GM19452 (cell line): ENCODE data around the gene FAM161A.
A peak's percentile ranks its signal among the peaks of the same experiment; 100 is the strongest.
"Not testable (repeated sequence)": the region's sequence is repeated elsewhere in the genome, so short reads cannot be mapped to it uniquely, and the experiment has no call there.

ENCODE experiments used
- ATAC-seq: cut with Tn5 transposase; IDR thresholded peaks from one replicate; pipeline ENCODE4 v1.9.1; 2021; ENCODE audit not compliant: unreplicated experiment

The FAM161A gene, protein sequence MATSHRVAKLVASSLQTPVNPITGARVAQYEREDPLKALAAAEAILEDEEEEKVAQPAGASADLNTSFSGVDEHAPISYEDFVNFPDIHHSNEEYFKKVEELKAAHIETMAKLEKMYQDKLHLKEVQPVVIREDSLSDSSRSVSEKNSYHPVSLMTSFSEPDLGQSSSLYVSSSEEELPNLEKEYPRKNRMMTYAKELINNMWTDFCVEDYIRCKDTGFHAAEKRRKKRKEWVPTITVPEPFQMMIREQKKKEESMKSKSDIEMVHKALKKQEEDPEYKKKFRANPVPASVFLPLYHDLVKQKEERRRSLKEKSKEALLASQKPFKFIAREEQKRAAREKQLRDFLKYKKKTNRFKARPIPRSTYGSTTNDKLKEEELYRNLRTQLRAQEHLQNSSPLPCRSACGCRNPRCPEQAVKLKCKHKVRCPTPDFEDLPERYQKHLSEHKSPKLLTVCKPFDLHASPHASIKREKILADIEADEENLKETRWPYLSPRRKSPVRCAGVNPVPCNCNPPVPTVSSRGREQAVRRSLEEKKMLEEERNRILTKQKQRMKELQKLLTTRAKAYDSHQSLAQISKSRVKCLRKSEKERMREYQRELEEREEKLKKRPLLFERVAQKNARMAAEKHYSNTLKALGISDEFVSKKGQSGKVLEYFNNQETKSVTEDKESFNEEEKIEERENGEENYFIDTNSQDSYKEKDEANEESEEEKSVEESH

GRCh38 chr2:61853847-61854563, at the start of gene FAM161A:
Gene FAM161A (minus strand): TSS chr2:61854060. CDS start chr2:61854041, 19 bp downstream.
- peak; percentile 81 for ATAC-seq

GRCh38 chr2:61900281-61900680, 46.4 kb upstream of the FAM161A start:
- ATAC-seq, result no peak

GRCh38 chr2:61898810-61899209, 45.0 kb upstream of the FAM161A start:
- ATAC-seq, result no peak

- ATAC-seq, result peak; percentile 80
Observed at GRCh38 chr2:61888267-61889055, 34.6 kb upstream of the FAM161A start, which contains the start of gene CCT4. Gene CCT4 (minus strand): TSS chr2:61888656. CDS start chr2:61888507, 149 bp downstream.

DNA sequence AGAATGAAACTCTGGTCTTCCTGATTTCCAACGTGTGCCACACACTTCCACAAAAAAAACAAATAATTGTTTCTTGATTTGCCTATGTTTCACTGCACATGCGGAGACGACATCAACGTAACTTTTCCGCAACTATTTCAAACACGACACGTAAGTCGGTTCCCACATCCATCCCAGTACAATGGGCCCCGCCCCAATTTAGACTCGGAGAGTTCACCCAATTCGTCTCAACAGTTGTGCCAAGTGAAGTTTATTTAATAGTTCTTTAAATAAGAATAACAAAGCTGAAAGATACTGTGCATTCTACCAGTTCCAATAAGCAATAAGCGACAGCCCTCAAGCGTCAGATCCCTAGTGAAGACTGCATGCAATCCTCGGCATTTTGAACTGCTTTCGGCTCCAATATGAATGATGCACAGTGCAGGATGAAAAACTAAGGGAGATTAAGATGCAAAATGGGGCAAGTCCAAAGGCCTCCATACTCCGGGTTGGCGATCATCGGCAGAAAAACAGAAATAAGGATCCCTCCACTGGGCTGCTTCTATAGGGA, 33.9 kb upstream of the FAM161A start:
- no peak for ATAC-seq

DNA sequence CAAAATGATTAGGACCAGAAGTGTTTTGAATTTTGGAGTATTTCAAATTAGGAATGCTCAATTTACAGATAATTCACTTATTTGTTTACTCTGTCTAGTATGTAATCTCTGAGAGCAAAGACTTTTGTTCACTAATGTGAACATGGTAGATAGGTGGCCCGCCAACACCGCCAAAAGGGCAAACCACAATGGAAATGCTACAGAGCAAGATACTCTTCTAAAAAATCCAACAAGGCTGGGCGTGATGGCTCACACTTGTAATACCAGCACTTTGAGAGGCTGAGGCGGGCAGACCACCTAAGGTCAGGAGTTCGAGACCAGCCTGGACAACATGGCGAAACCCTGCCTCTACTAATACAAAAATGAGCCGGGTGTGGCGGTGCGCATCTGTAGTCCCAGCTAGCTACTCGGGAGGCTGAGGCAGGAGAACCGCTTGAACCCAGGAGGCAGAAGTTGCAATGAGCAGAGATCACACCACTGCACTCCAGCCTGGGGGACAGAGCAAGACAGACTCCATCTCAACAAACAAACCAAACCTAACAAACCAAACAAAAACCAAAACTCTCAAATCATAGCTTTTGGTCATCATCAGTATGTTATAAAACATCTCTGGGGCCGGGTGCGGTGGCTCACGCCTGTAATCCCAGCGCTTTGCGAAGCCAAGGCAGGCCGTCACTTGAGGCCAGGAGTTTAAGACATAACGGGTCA, 32.2 kb upstream of the FAM161A start:
- ATAC-seq, result no peak

- no peak for ATAC-seq
Observed at GRCh38 chr2:61882850-61883249, 29.0 kb upstream of the FAM161A start.

DNA sequence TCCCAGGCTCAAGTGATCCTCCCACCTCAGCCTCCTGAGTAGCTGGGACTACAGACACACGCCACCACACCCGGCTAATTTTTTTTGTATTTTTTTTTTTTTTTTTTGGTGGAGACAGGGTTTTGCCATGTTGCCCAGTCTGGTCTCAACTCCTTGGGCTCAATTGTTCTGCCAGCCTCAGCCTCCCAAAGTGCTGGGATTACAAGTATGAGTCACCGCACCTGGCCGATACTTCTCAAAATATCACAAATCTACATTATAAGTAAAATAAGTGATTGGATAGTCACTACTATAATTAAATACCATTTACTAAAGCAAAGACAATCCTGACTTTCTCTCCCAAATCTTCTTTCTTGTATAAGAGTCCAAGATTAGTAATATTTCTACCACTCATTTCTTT, 25.5 kb upstream of the FAM161A start:
- ATAC-seq, result not testable (repeated sequence)

DNA sequence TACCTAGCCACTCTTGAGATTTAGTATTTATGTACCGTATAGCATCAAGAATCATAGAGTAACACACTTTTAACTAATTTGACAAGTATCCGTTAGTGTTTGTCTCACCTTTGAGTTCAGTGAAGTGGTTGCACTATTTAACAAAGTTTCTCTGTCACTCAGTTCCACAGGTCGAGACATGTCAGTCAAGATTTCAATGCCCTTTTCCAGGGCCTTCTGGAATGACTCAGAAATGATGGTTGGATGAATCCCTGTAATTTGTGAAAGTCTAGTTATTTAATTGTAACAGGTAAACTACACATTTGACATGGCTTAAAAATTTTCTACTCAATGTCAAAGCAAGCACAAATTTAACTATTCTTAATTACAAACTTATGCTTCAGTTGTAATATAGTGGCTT, 24.9 kb upstream of the FAM161A start:
- no peak for ATAC-seq

DNA sequence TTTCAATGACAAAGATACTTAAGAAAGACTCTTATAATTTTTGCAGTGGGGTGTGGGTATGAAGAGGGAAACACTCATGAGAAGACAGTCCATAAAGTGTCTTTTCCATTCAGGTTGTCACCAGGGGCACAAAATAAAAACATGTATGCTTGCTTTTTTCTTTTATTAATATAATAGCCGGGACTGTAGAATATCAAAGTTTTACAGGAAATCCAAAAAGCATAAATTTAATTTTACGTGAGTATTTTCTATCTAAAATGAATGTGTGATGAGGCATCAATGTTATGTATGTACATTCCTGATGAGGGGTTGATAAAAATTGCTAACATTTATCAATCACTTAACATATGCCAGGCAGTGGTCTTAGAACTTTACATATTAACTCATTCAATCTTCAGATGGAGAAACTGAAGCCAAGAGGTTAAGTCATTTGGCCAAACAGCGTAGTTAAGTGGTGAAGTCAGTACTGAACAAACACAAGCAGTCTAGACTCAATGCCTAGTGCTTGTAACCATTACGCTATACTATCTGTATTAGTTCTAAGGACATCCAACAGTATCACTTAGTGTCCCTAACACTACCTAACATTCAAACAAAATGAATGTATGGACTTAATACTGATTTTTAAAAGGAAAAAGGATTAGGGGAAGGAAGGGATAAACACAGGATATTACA, 23.8 kb upstream of the FAM161A start:
- no peak for ATAC-seq

GRCh38 chr2:61876400-61876799, 22.5 kb upstream of the FAM161A start:
- no peak for ATAC-seq

DNA sequence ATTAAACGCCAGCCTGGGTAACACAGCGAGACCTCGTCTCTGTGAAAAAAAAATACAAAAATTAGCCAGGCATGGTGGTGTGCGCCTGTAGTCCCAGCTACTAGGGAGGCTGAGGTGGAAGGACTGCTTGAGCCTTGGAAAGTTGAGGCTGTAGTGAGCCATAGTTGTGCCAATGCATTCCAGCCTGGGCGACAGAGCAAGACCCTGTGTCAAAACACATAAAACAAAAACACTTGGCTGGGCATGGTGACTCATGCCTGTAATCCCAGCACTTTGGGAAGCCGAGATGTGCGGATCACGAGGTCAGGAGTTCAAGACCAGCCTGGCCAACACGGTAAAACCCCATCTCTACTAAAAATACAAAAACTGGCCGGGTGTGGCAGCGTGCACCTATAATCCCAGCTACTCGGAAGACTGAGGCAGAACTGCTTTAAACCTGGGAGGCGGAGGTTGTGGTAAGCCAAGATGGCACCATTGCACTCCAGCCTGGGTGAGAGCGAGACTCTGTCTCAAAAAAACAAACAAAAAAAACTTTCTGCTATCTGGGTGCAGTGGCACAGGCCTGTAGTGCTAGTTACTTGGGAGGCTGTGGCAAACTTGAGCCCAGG, 12.7 kb upstream of the FAM161A start:
- not testable (repeated sequence) for ATAC-seq

GRCh38 chr2:61862085-61862484, 8.2 kb upstream of the FAM161A start:
- ATAC-seq, result no peak

GRCh38 chr2:61857224-61857623, 3.4 kb upstream of the FAM161A start:
- ATAC-seq, result no peak

DNA sequence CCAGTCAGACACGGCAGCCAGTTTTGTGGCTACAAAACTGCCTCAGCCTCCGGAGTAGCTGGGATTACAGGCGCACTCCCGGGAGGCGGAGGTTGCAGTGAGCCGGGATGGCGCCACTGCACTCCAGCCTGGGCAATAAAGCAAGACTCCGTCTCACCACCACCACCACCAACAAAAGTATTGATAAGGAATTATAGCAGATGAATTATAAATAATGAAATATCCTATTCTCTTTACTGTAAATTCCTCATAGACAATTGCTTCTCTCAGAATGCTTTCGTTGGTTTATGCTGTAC, 1.4 kb upstream of the FAM161A start:
- ATAC-seq, result no peak

DNA sequence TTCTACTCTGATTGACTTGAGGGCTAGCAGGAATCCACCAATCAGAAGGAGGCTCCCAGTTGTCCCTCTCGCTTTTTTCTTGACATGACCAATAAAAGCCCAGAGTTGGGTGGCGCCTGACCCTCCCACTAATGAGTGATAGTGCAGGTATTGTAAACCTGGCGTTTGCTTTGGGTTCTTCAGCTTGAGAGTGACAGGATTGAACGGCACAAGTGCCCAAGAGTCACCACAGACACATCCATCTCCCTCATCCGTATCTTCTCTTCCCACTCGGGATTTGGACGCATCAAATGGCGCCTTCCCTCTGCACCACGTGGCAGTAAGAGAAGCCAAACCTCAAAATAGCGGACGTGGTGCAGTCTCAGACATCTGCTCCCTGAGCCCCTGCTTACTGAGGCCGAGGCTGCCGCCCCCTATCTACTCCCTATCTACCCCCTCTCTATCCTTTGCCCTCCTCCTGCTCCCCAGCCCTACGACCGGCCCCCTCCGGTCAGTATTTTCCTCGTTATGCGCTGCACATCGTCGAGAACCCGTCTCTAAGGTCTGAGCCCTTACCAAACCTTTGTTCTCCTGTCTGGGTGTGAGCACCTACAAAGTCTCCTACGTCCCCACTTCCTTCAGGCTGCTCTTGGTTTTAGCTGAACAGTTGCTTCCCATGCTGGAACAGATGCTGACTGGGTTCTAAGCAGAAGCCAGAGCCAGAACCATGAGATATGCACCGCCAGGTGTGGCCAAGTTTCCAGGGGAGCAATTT, 881 bp upstream of the FAM161A start:
- ATAC-seq, result peak; percentile 86

DNA sequence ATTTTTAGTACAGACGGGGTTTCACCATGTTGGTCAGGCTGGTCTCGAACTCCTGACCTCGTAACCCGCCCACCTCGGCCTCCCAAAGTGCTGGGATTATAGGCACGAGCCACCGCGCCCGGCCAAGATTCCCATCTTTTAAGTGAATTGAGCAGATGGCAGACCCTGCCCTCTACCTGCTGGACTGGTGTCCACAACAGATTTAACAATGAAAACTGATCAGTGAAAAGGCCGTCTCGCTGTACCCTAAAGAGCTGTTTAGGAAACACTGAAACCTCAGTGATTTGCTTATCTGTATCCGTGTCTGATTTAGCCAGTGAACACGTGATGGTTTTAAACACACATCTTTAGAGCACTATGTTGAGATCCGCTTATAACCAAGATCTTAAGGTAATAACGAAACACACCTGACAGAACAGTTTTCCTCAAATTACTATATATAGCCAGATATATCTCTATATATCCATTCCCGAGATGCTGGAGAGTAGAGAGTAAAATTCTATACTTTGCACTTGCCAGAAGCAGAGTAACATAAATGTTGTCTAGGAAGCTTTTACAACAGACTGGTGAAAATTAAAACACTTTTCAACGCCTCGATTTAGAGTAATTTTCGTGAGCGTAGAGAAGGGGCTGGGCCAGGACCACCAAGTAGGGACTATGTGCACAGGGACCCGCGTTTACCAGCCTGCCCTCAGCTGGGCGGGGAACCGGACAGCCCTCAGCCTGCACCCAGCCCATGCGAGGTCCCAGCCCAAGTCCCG, 594 bp downstream of the FAM161A start:
- peak; percentile 61 for ATAC-seq

DNA sequence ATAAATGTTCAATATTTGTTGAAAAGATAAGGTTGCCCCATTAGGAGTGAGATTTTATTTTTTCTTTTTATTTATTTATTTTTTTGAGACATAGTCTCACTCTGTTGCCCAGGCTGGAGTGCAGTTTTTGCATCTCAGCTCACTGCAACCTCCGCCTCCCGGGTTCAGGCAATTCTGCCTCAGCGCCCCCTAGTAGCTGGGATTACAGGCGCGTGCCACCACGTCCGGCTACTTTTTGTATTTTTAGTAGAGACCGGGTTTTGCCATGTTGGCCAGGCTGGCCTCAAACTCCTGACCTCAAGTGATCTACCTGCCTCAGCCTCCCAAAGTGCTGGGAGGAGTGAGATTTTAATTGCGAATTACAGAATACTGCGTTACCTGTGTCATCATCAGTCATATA, 2.6 kb downstream of the FAM161A start:
- ATAC-seq, result not testable (repeated sequence)
